Superior temporal gyrus (tissue), 1 donor: ENCODE measurements around the gene PCDHB6.
"Not testable (repeated sequence)": the region's sequence is repeated elsewhere in the genome, so short reads cannot be mapped to it uniquely, and the experiment has no call there.

Experiments
- DNase-seq: peaks from one replicate; pipeline ENCODE4 v3.0.0-alpha.2; 2016; ENCODE audit errors: extremely low spot score

PCDHB6 gene

GRCh38 chr5:141157901-141158300 is 8.0 kb downstream of the PCDHB6 start:
- not testable (repeated sequence) for DNase-seq

GRCh38 chr5:141172381-141173204 is 22.7 kb downstream of the PCDHB6 start, which contains the start of gene PCDHB7:
PCDHB7 (plus strand) TSS chr5:141172644; CDS start chr5:141172836, 192 bp downstream.
- peak; percentile 67 for DNase-seq

- DNase-seq = not testable (repeated sequence)
These were observed 24.6 kb downstream of the PCDHB6 start for GRCh38 chr5:141174291-141175104.

GRCh38 chr5:141175933-141176332 is 26.1 kb downstream of the PCDHB6 start:
- no peak for DNase-seq

GRCh38 chr5:141177577-141178191 is 27.8 kb downstream of the PCDHB6 start, which contains the start of gene PCDHB8:
PCDHB8 (plus strand) TSS chr5:141177790; CDS start chr5:141178035, 245 bp downstream.
- not testable (repeated sequence) for DNase-seq

- DNase-seq = not testable (repeated sequence)
These were observed 29.5 kb downstream of the PCDHB6 start for GRCh38 chr5:141179371-141179770.

GRCh38 chr5:141179876-141180275 is 30.0 kb downstream of the PCDHB6 start:
- not testable (repeated sequence) for DNase-seq

GRCh38 chr5:141180313-141180712 is 30.5 kb downstream of the PCDHB6 start:
- no peak for DNase-seq

GRCh38 chr5:141182248-141182647 is 32.4 kb downstream of the PCDHB6 start, which contains the start of gene PCDHB16:
PCDHB16 (plus strand) TSS chr5:141182387; CDS start chr5:141182560, 173 bp downstream.
- peak; percentile 64 for DNase-seq

- not testable (repeated sequence) for DNase-seq
These were observed 34.4 kb downstream of the PCDHB6 start for GRCh38 chr5:141184117-141184855.

- peak; percentile 38 for DNase-seq
These were observed 37.1 kb downstream of the PCDHB6 start, which contains the start of gene PCDHB9 for GRCh38 chr5:141186897-141187512. PCDHB9 (plus strand) TSS chr5:141187161; CDS start chr5:141187319, 158 bp downstream.

GRCh38 chr5:141188682-141189081 is 38.8 kb downstream of the PCDHB6 start:
- DNase-seq = not testable (repeated sequence)

- DNase-seq = not testable (repeated sequence)
These were observed 39.3 kb downstream of the PCDHB6 start for GRCh38 chr5:141189131-141189530.

- DNase-seq = peak; percentile 73
These were observed 42.4 kb downstream of the PCDHB6 start, which contains the start of gene PCDHB10 for GRCh38 chr5:141192110-141192725. PCDHB10 (plus strand) TSS chr5:141192353; CDS start chr5:141192553, 200 bp downstream.

GRCh38 chr5:141194332-141194731 is 44.5 kb downstream of the PCDHB6 start:
- not testable (repeated sequence) for DNase-seq

GRCh38 chr5:141196363-141196762 is 46.5 kb downstream of the PCDHB6 start:
- no peak for DNase-seq

GRCh38 chr5:141199359-141200235 is 49.7 kb downstream of the PCDHB6 start, which contains the start of gene PCDHB11:
PCDHB11 (plus strand) TSS chr5:141199627; CDS start chr5:141199775, 148 bp downstream.
- DNase-seq = no peak

GRCh38 chr5:141201126-141201525 is 51.3 kb downstream of the PCDHB6 start:
- not testable (repeated sequence) for DNase-seq

- not testable (repeated sequence) for DNase-seq
These were observed 51.8 kb downstream of the PCDHB6 start for GRCh38 chr5:141201646-141202045.
